SU-DHL-6 (cell line): Measurements from ENCODE around the gene TSPAN31.

ENCODE experiments used
- H2AFZ ChIP-seq: fragments of 200-600 bp; sonication (generic); 2 replicates; pipeline ENCODE4 v1.6.1; 2014; ENCODE audit warnings: low read depth, mild to moderate bottlenecking, moderate library complexity, mixed read lengths, antibody characterized with exemption, low read length; ENCODE audit not compliant: severe bottlenecking
- H3F3A ChIP-seq: fragments of 200-600 bp; shearing (Covaris generic); 2 replicates; pipeline ENCODE4 v1.6.0; 2016; ENCODE audit warnings: antibody characterized with exemption, mild to moderate bottlenecking; ENCODE audit not compliant: insufficient read depth
- H3K27ac ChIP-seq: fragments of 200-600 bp; sonication (generic); 2 replicates; pipeline ENCODE4 v1.5.1; 2016; ENCODE audit warnings: low read depth, mild to moderate bottlenecking, low read length, moderate library complexity, mixed read lengths
- H3K27me3 ChIP-seq: fragments of 200-600 bp; sonication (generic), shearing (Covaris generic); 2 replicates; pipeline ENCODE4 v1.6.0; 2014; ENCODE audit warnings: mild to moderate bottlenecking, low read length
- H3K36me3 ChIP-seq: fragments of 200-600 bp; sonication (generic); 2 replicates; pipeline ENCODE4 v1.6.1; 2014; ENCODE audit warnings: mild to moderate bottlenecking, low read length, mixed read lengths
- H3K4me2 ChIP-seq: fragments of 300-600, 200-600 bp; shearing (Covaris generic), sonication (generic); 2 replicates; pipeline ENCODE4 v1.6.0; 2014; ENCODE audit warnings: low read length, low read depth, mild to moderate bottlenecking; ENCODE audit not compliant: poor library complexity, severe bottlenecking
- H3K4me3 ChIP-seq: fragments of 200-600 bp; sonication (generic); 2 replicates; pipeline ENCODE4 v1.5.1; 2014; ENCODE audit warnings: antibody characterized with exemption, low read length, mild to moderate bottlenecking, mixed read lengths; ENCODE audit not compliant: insufficient read depth, poor library complexity, severe bottlenecking
- H3K79me2 ChIP-seq: fragments of 200-600 bp; sonication (generic); 2 replicates; pipeline ENCODE4 v1.6.1; 2014; ENCODE audit warnings: mild to moderate bottlenecking, low read length, moderate library complexity; ENCODE audit not compliant: insufficient read depth
- H3K9ac ChIP-seq: fragments of 200-600 bp; sonication (generic); 2 replicates; pipeline ENCODE4 v1.7.0; 2014; ENCODE audit warnings: mild to moderate bottlenecking, low read length
- H3K9me2 ChIP-seq: fragments of 200-600 bp; sonication (generic); replicated peaks from 2 replicates; pipeline ENCODE4 v1.6.1; 2014; ENCODE audit warnings: low read length; ENCODE audit not compliant: insufficient read depth
- H3K9me3 ChIP-seq: fragments of 200-600 bp; sonication (generic); 2 replicates; pipeline ENCODE4 v1.6.1; 2014; ENCODE audit warnings: low read length, mixed read lengths; ENCODE audit not compliant: insufficient read depth
- H4K20me1 ChIP-seq: fragments of 200-600 bp; sonication (generic); 2 replicates; pipeline ENCODE4 v1.6.1; 2014; ENCODE audit warnings: low read depth, mild to moderate bottlenecking, antibody characterized with exemption, low read length, moderate library complexity, mixed read lengths
- CTCF ChIP-seq: fragments of 200-600 bp; sonication (generic); IDR thresholded peaks from one replicate; pipeline ENCODE4 v1.5.1; 2017; ENCODE audit warnings: antibody characterized with exemption, mild to moderate bottlenecking, low read length, moderate library complexity; ENCODE audit not compliant: insufficient read depth, poor library complexity, severe bottlenecking
- EZH2phosphoT487 ChIP-seq: fragments of 200-600 bp; sonication (generic), shearing (Covaris generic); conservative IDR thresholded peaks from 2 replicates; pipeline ENCODE4 v1.6.1; 2018; ENCODE audit warnings: mild to moderate bottlenecking, antibody characterized with exemption, low read length, moderate library complexity, mixed read lengths

The TSPAN31 gene

GRCh38 chr12:57741844-57742738, 2.7 kb upstream of the TSPAN31 start:
- H3K9ac ChIP-seq, result peak overlapping the region; percentile 68
- no peaks in the 10 kb centered on the region for H3K9me3 ChIP-seq
- H4K20me1 ChIP-seq, result no peaks in the 10 kb centered on the region
- peak; percentile 68 for TF ChIP-seq CTCF
- no peak for TF ChIP-seq EZH2phosphoT487
- H3K36me3 ChIP-seq, result peaks cover under 1% of the 10 kb centered on the region; the same call in 1 of the 2 replicates
- H3K4me2 ChIP-seq, result peak overlapping the region; percentile 91
- no peaks in the 10 kb centered on the region for H3K9me2 ChIP-seq
- peak overlapping the region; percentile 49 for H3K27ac ChIP-seq
- H3K4me3 ChIP-seq, result peak overlapping the region; percentile 68
- H3K79me2 ChIP-seq, result peaks cover 12% of the 10 kb centered on the region
- no peaks in the 10 kb centered on the region for H3K27me3 ChIP-seq
- H3F3A ChIP-seq, result peaks cover 22% of the 10 kb centered on the region
- H2AFZ ChIP-seq, result peak overlapping the region; percentile 42

GRCh38 chr12:57743769-57744168, 1.1 kb upstream of the TSPAN31 start:
- no peak overlapping the region for H3K27ac ChIP-seq
- H2AFZ ChIP-seq, result peak overlapping the region; percentile 60

GRCh38 chr12:57744194-57744776, 554 bp upstream of the TSPAN31 start:
- Histone ChIP-seq H3K27me3 (no peaks in the 10 kb centered on the region), H3K9me3 (no peaks in the 10 kb centered on the region), H3K36me3 (peaks cover 10% of the 10 kb centered on the region; the same call in 1 of the 2 replicates), H3K9me2 (no peaks in the 10 kb centered on the region), H3K9ac (peak overlapping the region; percentile 74), H3K79me2 (peaks cover 11% of the 10 kb centered on the region), H3K27ac (peak overlapping the region; percentile 23; the same call in 1 of the 2 replicates), H3K4me3 (peak overlapping the region; percentile 68), H3K4me2 (peak overlapping the region; percentile 87), H4K20me1 (no peaks in the 10 kb centered on the region), H3F3A (peaks cover 32% of the 10 kb centered on the region), H2AFZ (peak overlapping the region; percentile 60)
- TF ChIP-seq CTCF (no peak), EZH2phosphoT487 (no peak)

More at GRCh38 chr12:57743769-57744168, 1.1 kb upstream of the TSPAN31 start:
- H4K20me1 ChIP-seq, result no peaks in the 10 kb centered on the region
- H3K36me3 ChIP-seq, result peaks cover 10% of the 10 kb centered on the region; the same call in 1 of the 2 replicates
- H3K9me3 ChIP-seq, result no peaks in the 10 kb centered on the region
- H3K4me2 ChIP-seq, result peak overlapping the region; percentile 87
- no peaks in the 10 kb centered on the region for H3K27me3 ChIP-seq
- H3K4me3 ChIP-seq, result peak overlapping the region; percentile 68
- no peak overlapping the region for H3K9ac ChIP-seq
- H3K9me2 ChIP-seq, result no peaks in the 10 kb centered on the region
- peaks cover 12% of the 10 kb centered on the region for H3K79me2 ChIP-seq
- peaks cover 32% of the 10 kb centered on the region for H3F3A ChIP-seq
- TF ChIP-seq EZH2phosphoT487, result no peak
- TF ChIP-seq CTCF, result no peak
